ENCODE results near the gene PAPOLA.
A peak's percentile ranks its signal among the peaks of the same experiment; 100 is the strongest.

The PAPOLA gene

GRCh38 chr14:96581902-96582301, 79.7 kb downstream of the PAPOLA start:
- TF ChIP-seq CTCF (IDR thresholded peaks at IDR 0.05; ENCODE audit: extremely low read depth, missing control alignments): no peak
- DNase-seq (ENCODE audit: low spot score): peak; percentile 1

- peak; percentile 2 for DNase-seq (ENCODE audit: low spot score)
- TF ChIP-seq CTCF (IDR thresholded peaks at IDR 0.05; ENCODE audit: extremely low read depth, missing control alignments): no peak
Observed at GRCh38 chr14:96582411-96582961, 80.3 kb downstream of the PAPOLA start.

- no peak for TF ChIP-seq CTCF (IDR thresholded peaks at IDR 0.05; ENCODE audit: extremely low read depth, missing control alignments)
- DNase-seq (ENCODE audit: low spot score): no peak
Observed at GRCh38 chr14:96582995-96583394, 80.8 kb downstream of the PAPOLA start.

- TF ChIP-seq CTCF (IDR thresholded peaks at IDR 0.05; ENCODE audit: extremely low read depth, missing control alignments): no peak
- peak; percentile 3 for DNase-seq (ENCODE audit: low spot score)
Observed at GRCh38 chr14:96583569-96584041, 81.4 kb downstream of the PAPOLA start.

- peak; percentile 57 for TF ChIP-seq CTCF (IDR thresholded peaks at IDR 0.05; ENCODE audit: extremely low read depth, missing control alignments)
- DNase-seq (ENCODE audit: low spot score): peak; percentile 73
Observed at GRCh38 chr14:96584199-96584906, 82.2 kb downstream of the PAPOLA start.

GRCh38 chr14:96584907-96585671, 82.9 kb downstream of the PAPOLA start:
- peak; percentile 1 for DNase-seq (ENCODE audit: low spot score)
- TF ChIP-seq CTCF (IDR thresholded peaks at IDR 0.05; ENCODE audit: extremely low read depth, missing control alignments): no peak

- no peak for DNase-seq (ENCODE audit: low spot score)
- TF ChIP-seq CTCF (IDR thresholded peaks at IDR 0.05; ENCODE audit: extremely low read depth, missing control alignments): no peak
Observed at GRCh38 chr14:96585672-96586013, 83.5 kb downstream of the PAPOLA start.
